ENCODE results near the gene PRKACA.
"Not testable (repeated sequence)": the region's sequence is repeated elsewhere in the genome, so short reads cannot be mapped to it uniquely, and the experiment has no call there.

The PRKACA gene

DNA sequence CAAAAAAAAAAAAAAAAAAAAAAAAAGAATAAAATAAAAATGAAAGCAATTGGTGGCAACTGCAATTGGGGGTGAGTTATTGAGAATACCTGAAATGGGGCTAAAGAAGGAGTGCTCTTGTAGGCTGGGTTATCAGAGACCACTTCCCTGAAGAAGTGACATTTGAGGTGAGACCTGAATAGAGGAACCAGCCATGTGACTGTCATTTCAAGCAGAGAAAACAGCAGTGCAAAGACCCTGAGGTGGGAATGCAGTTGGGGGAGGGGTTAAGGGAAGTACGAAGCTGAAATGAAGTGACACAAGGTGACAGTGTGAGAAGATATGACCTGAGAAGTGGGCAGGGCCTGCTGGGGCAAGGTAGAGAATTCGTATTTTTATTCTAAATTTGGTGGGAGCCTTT is 51.4 kb downstream of the PRKACA start:
- DNase-seq = no peak

DNA sequence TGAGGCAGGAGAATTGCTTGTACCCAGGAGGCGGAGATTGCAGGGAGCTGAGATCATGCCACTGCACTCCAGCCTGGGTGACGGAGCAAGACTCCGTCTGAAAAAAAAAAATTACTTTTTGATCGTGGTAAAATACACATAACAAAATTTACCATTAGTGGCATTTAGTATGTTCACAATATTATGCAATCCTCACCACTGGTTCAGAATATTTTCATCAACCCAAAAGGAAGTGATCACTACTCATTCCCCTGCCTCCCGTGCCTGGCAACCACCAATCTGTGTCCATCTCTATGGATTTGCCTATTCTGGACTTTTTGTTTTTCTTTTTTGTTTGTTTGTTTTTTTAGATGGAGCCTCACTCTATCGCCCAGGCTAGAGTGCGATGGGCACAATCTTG is 54.5 kb downstream of the PRKACA start:
- no peak for DNase-seq

DNA sequence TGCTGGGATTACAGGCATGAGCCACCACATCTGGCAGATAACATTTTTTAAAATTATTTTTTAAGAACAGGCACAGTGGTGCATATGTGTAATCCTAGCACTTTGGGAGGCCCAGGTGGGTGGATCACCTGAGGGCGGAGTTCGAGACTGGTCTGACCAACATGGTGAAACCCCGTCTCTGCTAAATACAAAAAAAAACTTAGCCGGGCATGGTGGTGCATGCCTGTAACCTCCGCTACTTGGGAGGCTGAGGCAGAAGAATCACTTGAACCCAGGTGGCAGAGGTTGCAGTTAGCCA is 55.1 kb downstream of the PRKACA start:
- no peak for DNase-seq

DNA sequence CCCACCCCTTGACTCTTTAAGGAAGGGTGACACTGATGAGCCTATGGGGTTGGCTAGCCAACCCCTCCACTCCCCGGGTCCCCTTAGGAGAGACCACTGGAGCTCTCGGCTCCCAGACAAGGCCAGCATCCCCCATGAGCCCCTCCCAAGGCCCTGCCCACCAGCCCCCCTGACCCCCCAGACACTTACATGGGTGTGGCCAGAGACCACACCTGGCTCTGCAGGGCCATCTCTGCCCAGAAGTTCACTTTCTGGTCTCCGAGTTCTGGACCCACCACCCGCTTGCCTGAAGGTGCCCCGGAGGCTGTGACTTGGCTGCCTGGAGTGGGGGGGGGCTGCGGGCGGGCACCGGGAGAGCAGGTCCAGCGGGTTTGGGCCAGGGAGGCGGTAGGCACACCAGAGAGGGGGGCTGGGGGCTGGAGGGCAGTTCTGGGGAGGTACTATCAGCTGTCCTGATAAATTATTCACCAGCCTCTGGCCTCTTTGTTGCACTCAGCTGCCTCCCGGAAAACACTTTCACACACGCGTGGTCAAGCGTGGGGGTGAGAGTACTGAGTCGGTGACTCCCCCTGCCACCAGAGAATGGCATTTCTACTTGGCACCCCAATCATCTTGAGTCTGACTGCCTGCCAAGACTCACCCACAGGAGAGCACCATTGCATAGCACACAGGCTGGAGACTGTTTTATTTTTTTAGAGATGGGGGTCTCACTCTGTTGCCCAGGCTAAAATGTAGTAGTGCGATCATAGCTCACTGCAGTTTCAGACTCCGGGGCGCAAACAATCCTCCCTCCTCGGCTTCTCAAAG is 55.6 kb downstream of the PRKACA start, which contains the start of gene PALM3:
TSS of gene PALM3 (minus strand) at position 326 of the 807 bp plus-strand sequence. CDS start at position 230, 96 bp downstream.
- no peak for DNase-seq

DNA sequence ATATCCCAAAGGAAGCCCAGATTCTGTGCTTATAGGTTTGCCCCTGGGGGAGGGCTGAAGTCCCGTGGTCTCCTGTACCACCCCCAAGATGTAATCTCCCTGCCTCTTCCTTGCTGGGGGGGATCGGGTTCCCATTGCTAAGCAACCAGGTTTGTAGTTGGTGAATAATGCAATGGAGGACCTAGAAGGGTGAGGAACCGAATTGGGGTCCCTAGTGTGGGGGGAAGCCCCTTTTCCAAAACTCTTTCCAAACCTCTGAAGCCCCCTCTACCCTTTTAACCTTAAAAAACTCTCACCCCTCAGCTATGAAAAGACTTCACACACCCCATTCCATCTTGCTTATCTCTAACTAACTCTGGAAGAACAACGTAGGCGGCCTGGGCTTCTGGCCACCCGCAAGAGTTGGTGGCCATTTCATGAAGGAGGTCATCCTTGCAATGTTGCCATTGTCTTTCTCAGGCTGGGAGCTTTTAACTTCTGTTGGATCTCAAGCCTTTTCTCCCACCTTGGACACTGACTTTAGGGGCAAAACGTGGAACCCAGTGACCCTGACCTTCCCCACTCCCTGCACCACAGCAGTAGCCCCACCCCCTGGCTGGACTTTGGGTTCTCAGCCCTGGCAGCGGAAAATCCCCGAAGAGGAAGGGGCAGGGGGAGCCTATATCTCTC is 56.3 kb downstream of the PRKACA start:
- DNase-seq = no peak

DNA sequence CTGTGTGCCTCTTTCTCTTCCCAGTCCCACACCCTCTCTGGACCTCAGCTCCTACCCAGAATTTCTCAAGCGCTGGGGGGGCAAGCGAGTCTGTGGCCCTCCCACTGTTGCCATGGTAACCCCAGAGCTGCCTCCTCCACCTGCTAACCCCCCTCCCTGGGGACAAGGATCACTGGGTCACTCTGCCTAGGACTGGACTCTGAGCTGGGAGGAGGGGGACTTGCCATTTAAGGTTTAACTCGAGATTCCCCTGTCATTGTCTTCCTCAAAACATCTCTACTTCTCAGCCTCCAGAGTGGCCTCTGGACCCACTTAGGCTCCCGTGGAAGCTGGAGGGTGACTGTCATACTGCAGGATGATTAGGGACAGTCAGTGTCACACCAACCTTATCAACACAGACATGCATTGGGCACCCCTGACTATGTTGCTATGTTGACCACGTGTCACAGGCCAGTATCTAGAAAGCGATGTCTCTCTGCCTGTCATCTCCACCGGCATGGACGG is 57.9 kb downstream of the PRKACA start:
- no peak for DNase-seq

DNA sequence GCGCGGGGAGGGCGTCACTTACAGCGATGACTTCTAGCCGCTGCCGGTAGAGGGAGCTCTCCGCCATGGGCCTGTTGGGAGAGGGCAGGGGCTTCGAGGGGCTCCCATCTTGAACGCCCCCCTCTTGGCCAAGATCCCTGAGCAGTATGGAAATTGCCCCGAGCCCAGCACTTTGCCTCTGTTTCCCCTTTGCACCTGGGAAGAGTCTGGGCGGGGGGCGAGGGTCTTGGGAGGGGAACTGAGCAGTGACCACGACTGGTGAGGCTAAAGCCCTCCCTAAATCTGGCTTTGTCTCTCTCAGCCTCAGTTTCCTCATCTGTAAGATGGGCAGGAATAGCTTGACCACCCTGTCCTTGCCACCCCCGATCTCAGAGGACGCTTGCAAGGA is 58.5 kb downstream of the PRKACA start:
- DNase-seq = no peak

DNA sequence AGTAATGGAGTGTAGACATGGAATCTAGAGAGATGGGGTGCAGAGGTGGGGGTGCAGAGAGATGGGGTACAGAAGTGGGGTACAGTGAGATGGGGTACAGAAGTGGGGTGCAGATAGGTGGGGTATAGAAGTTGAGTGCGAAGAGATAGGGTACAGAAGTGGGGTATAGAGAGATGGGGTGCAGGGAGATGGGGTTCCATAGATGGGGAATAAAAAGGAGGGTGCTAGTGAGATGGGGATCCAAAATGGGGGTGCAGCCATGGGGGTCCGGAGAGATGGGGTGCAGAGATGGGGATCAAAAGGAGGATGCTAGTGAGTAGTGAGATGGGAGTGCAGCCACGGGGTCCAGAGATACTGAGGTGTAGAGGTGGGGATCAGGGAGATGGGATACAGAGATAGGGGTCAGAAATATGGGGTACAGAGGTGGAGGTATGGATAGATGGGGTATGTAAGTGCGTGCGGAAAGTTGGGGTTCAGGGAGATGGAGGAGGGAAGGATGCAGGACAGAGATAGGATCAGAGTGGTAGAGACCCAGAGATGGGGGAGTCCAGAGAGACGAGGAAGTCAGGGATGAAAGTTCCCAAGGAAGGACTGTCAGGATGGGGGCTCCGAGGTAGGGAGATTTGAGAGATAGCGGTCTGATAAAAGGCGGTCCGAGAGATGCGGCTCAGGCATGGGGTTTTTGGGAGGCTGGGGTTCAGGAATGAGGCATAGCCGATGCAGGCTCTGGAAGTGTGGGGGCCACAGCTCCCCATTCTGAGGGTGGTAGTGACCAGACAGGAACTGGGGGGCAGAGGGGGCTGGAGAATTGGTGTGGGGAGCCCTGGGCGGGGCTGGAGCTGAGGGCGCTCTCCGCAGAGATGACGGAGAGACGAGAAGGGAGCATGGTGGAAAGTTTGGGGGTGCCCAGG is 59.1 kb downstream of the PRKACA start:
- no peak for DNase-seq

DNA sequence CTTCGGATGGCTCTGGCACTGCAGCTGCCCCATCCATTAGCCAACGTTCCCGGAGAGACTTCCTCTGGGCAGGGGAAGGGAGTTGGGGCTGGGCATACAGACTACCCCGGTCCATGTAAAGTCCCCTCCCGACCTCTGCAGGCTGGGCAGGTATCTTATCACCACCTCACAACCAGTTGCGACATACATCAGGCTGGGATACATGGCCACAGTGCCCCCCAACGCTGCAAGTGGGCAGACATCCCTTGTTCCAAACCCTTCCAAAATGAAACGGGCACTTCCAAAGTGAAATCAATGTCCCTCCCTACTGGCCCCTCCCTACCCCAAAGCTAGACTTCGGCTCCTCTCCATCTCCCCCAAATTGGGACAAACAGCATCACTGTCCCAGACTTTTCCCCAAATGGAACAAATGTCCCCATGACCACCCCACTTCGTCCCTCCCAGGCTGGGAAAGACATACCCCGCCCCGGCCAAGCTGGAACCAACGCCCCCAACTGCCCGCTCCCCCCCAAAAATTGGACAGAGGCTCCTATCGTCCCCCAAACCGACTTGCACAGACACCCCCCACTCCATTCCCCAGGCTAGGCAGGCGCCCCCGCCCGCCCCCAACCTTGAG is 60.7 kb downstream of the PRKACA start:
- DNase-seq = no peak

DNA sequence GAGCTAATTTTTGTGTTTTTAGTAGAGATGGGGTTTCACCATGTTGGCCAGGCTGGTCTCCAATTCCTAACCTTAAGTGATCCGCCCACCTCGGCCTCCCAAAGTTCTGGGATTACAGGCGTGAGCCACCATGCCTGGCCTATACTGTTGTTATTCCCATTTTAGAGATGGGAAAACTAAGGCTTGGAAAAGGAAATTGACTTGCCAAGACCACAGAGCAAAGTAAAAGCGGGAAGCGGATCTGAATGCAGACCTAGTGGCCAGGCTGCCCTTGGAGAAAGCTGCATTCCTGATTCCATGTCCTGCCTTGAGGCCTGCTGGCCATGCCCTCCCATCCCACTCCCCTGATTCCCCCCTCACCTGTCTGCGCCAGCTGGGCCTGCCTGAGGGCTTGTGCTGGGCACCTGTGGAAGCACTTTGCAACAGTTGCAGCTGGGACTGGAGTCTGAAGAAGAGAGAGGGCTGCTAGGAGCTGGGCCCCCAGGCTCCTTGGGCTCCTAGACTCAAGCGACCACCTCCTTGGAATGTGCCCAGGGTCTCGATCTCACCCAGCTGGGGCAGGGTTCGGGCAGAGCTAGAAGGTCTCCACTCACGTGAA is 61.4 kb downstream of the PRKACA start:
- DNase-seq = no peak

DNA sequence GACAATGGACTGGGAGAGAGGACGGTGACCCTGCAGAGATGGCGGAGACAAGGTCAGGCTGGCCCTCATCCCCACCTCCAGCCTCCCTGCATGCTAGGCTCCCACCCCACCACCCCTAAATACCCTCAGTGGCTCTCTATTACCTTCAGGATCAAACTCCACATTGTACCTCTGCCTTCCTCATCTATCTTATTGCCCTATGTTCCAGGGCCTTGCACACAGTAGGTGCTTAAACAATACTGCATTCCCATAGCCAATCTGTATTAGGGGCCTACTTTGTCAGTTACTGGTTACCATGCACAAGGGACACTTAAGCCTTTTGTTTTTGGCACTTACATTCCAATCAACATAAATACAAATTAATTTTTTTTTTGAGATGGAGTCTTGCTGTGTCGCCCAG is 62.2 kb downstream of the PRKACA start:
- DNase-seq = no peak

DNA sequence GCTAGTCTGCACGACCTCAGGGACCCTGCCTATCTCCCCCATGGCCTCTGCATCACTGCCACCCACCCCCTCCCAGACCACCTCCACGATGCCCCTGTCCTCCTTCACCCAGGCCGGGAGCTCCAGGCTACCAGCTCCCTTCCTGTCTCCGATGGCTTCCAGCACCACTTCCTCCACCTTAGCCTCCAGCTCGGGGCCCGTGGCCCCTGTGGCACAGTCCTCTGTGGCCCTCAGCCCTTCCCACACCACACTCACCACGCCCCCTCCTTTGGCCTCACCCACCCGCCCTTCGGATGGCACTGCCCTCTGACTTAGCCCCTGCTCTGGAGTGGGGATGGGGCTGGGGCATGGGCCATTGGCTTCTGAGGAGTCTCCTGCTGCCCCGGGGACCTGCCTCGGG is 62.8 kb downstream of the PRKACA start:
- DNase-seq = no peak

DNA sequence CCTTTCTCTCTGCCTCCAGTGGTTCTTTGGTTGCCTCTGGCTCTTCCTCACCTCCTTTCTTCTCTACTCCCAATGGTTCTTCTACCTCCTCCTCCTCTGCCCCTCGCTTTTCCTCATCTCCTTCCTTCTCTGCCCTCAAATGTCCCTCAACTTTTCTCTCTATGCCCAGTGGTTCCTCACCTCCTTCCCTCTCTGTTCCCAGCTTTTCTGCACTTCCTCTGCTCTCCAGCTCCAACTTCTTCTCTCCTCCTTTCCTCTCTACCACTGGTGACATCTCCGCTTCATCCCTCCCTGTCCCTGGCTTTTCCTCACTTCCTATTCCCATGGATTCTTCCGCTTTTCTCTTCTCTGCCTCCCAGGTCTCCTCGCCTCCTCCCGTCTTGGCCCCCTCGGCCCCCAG is 63.5 kb downstream of the PRKACA start:
- no peak for DNase-seq

DNA sequence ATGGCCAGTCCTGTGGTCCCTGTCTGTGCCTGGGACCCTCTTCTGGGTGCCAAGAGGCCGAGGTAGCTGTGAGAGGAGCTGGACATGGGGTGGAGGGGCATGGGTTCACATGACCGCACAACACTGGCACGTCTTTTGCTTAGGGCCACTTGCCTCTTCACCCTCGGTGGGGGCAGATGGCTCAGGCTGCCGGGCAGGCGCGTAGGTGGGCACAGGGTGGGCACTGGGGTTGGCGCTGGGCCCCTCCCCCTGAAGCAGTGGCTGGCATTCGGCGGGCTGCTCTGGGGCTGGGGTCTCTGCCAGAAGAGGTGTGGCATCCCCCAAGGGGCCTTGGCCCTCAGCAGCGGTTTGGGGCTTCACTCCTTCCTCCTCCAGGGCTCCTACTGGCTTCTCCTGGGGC is 64.1 kb downstream of the PRKACA start:
- DNase-seq = no peak

DNA sequence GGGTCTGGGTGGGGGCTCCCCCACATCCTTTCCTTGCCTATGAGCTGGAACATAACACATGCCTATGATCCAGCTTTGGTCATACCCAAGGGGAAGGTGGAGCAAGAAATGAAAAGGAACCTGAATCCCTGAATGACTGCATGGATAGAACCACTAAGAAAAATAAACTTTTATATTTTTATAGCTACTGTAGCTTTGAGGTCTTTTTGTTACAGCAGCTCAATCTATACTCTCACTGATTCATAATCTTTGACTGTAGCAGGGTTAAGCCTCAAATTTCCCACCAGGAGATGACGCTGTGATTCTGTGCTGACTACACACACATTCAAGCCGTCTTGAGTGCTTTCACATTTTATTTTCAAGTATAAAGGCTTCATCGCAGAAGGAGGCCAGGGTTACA is 64.5 kb downstream of the PRKACA start:
- no peak for DNase-seq

DNA sequence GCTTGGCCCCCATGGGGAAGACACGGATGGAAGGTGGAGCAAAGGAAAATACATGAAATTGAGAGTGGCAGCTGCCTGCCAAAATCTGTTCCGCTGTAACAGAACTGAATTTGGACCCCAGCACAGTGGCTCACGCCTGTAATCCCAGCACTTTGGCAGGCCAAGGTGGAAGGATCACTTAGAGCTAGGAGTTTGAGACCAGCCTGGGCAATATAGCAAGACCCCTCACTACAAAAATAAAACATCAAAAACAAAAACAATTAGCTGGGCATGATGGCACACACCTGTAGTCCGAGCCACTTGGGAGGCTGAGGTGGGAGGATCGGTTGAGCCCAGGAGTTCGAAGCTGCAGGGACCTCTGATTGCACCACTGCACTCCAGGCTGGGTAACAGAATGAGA is 65.1 kb downstream of the PRKACA start:
- DNase-seq = no peak

DNA sequence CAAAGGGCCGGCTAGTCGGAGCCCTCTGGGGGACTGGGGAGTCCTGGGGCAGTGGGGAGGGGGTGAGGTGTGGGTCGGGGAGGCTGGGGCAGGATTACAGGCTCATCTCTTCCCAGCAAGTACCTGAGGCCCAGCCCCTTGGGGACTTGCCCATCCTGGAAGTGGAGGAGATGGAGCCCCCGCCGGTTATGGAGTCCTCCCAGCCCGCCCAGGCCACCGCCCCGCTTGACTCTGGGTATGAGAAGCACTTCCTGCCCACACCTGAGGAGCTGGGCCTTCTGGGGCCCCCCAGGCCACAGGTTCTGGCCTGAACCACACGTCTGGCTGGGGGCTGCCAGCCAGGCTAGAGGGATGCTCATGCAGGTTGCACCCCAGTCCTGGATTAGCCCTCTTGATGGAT is 65.6 kb downstream of the PRKACA start:
- no peak for DNase-seq

DNA sequence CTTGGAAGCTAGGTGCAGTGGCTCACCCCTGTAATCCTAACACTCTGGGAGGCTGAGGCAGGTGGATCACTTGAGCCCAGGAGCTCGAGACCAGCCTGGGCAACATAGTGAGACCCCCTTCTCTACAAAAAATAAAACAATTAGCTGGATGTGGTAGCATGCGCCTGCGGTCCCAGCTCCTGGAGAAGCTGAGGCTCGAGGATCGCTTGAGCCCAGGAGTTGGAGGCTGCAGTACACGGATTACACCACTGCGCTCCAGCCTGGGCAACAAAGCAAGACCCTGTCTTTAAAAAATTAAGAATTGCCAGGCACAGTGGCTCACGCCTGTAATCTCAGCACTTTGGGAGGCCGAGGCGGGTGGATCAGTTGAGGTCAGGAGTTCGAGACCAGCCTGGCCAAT is 66.6 kb downstream of the PRKACA start:
- not testable (repeated sequence) for DNase-seq

DNA sequence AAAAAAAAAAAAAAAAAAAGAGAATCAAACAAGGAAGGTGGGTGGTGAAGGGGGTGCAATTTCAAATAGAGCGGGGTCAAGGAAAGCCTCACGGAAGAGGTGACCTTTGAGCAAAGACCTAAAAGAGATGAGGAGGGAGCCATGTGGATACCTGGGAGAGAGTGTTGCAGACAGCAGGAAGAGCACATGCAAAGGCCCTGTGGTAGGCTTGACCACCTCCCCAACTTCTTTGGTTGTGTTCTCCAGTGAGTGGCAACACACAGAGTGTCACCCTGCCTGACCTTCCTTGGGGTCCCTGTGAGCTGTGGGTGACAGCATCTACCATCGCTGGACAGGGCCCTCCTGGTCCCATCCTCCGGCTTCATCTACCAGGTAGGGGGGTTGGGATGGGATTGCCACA is 67.0 kb downstream of the PRKACA start:
- no peak for DNase-seq

DNA sequence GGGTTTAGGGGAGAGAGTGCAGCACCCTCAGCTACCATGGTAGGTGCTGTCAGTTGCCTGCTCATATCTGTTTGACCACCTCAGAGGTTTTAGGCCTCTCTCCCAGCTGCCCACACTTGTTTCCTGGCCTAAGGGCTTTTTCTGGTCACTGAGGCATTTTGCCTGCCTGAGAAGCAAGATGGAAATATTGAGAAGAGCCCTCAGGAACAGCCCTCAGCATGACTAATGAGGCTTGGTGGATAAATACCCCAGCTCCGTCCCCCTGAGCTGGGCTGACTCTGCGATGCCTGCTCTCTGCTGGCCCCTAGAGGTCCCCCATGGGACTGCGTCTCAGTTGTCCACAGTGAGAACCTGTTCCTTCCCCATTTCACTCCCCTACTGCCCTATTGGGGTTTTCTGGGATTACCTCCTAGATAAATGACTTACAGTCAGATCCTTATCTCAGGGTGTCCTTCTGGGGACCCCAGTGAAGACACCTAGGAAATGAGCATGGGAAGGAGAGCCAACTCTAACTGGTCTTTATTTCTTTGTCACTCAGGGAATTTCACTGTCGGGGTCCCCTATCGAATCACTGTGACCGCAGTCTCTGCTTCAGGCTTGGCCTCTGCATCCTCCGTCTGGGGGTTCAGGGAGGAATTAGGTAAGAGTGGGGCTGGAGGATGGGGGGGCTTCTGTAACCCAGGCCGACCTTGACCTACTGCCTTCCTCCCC is 69.0 kb downstream of the PRKACA start:
- peak; percentile 27 for DNase-seq

DNA sequence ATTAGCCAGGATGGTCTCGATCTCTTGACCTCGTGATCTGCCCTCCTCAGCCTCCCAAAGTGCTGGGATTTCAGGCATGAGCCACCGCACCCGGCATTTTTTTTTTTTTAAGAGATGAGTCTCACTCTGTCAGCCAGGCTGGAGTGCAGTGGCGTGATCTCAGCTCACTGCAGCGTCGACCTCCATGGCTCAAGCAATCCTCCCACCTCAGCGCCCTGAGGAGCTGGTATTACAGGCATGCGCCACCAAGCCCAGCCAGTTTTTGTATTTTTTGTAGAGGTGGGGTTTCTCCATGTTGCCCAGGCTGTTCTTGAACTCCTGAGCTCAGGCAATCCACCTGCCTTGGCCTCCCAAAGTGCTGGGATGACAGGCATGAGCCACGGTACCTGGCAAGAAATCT is 69.7 kb downstream of the PRKACA start:
- not testable (repeated sequence) for DNase-seq

All from fibroblast of skin of back (primary cell).